A549 (cell line): Measurements from ENCODE around the gene UBB.

Experiments used
- CBX8 ChIP-seq: fragments of 200-600 bp; sonication (generic); IDR thresholded peaks from 2 replicates; pipeline ENCODE4 v1.6.1; 2016
- CTCF ChIP-seq: fragments of >200 bp; sonication (Bioruptor Twin); formaldehyde crosslinking; IDR thresholded peaks from 3 replicates; pipeline ENCODE4 v1.5.1; 2016
- ESRRA ChIP-seq: fragments of 150-350 bp; IDR thresholded peaks from 2 replicates; pipeline ENCODE4 v1.6.1; 2014; ENCODE audit warnings: mild to moderate bottlenecking, low read length, borderline replicate concordance
- JUN ChIP-seq, 2 experiments: fragments of >200 bp; sonication (Bioruptor Twin); formaldehyde crosslinking; IDR thresholded peaks; 2 replicates in 1 of 2; 3 replicates in 1 of 2; pipeline ENCODE4 v1.6.1; 2016 to 2017
- KDM5A ChIP-seq: fragments of 200-600 bp; sonication (generic); IDR thresholded peaks from 2 replicates; pipeline ENCODE4 v1.6.1; 2016; ENCODE audit warnings: antibody characterized with exemption, mild to moderate bottlenecking
- MAX ChIP-seq: IDR thresholded peaks from 2 replicates; pipeline ENCODE4 v1.6.1; 2012
- MYC ChIP-seq: IDR thresholded peaks from 2 replicates; pipeline ENCODE4 v1.6.1; 2012; ENCODE audit warnings: mild to moderate bottlenecking, inconsistent platforms, low read length, improper control_type of control experiment, borderline replicate concordance
- NPAS2 ChIP-seq: fragments of 250-450 bp; sonication (Bioruptor Pico); IDR thresholded peaks from 2 replicates; pipeline ENCODE4 v1.8.0; 2022; ENCODE audit warnings: mild to moderate bottlenecking, moderate library complexity, borderline replicate concordance
- POLR2A ChIP-seq: IDR thresholded peaks from 2 replicates; pipeline ENCODE4 v1.6.1; 2012; ENCODE audit warnings: mild to moderate bottlenecking, low read length
- RAD21 ChIP-seq, 2 experiments: fragments of >200 bp in 1 of 2; sonication (Bioruptor Twin) in 1 of 2; formaldehyde crosslinking in 1 of 2; IDR thresholded peaks in 1 of 2; conservative IDR thresholded peaks in 1 of 2; 2 replicates in 1 of 2; 3 replicates in 1 of 2; pipeline ENCODE4 v1.6.1; 2012 to 2018; ENCODE audit warnings: inconsistent platforms in 1 of 2
- USF2 ChIP-seq: fragments of 450-650 bp; IDR thresholded peaks from 2 replicates; pipeline ENCODE4 v1.6.1; 2014; ENCODE audit warnings: antibody characterized with exemption

GRCh38 chr17:16338391-16338790 is 42.5 kb upstream of the UBB start:
- no peak for TF ChIP-seq KDM5A
- no peak for TF ChIP-seq NPAS2 (CRISPR knock-in tag)
- TF ChIP-seq JUN (IDR thresholded peaks at IDR 0.05): no peak
- no peak for TF ChIP-seq CTCF
- no peak for TF ChIP-seq POLR2A
- no peak for TF ChIP-seq CBX8
- TF ChIP-seq RAD21 (conservative IDR thresholded peaks at IDR 0.05 in 1 of 2, IDR thresholded peaks at IDR 0.05 in 1 of 2): no peak
- TF ChIP-seq USF2: no peak
- TF ChIP-seq ESRRA: no peak
- no peak for TF ChIP-seq MAX
- no peak for TF ChIP-seq MYC
